HCT116 (cell line): Measurements from ENCODE around the gene CDKAL1. TPM values are rescaled to one million over a fixed set of nuclear protein-coding genes. Genes with fewer than 3 reads are reported as not detected.

Source experiments
- ATAC-seq: fragments of 200-7000 bp; cut with Tn5 transposase; 2 replicates; pipeline ENCODE4 v1.9.1; 2020; ENCODE audit warnings: mild to moderate bottlenecking, moderate library complexity
- BruUV-seq: library from RNA; stranded (reverse); fragments of 400-500 nt; replicated peaks from 2 replicates; lab custom pipeline; 2021; lab: Mats Ljungman, UMichigan
- CTCF ChIA-PET: fragments of 300-600 bp; sonication (Branson Sonifier 250); formaldehyde crosslinking; loops from one replicate; lab custom pipeline; 2021; ENCODE audit warnings: antibody characterized with exemption; lab: Charles Lee
- POLR2A ChIA-PET: fragments of 300-600, 350-600 bp; sonication (Branson Sonifier 250); formaldehyde crosslinking; loops from one replicate; lab custom pipeline; 2021; ENCODE audit warnings: antibody characterized with exemption; lab: Charles Lee
- RAD21 ChIA-PET, 2 experiments: fragments of 300-600 bp; sonication (Branson Sonifier 250); formaldehyde crosslinking; loops; one replicate each; lab custom pipeline; 2023; ENCODE audit warnings: low total read pairs in 2 of 2; ENCODE audit not compliant: uncharacterized antibody in 2 of 2, unreplicated experiment in 2 of 2, low non-redundant PET in 1 of 2; lab: Charles Lee
- DNase-seq: peaks from one replicate; pipeline ENCODE4 v3.0.0-alpha.2; 2010; ENCODE audit warnings: low read depth, low spot score
- H2AFZ ChIP-seq: fragments of 200-600 bp; shearing (Covaris generic), sonication (generic); 2 replicates; pipeline ENCODE4 v1.6.1; 2017; ENCODE audit warnings: low read depth, mixed run types, mixed read lengths, antibody characterized with exemption, low read length; ENCODE audit not compliant: poor library complexity, severe bottlenecking
- H3K27ac ChIP-seq: 2 replicates; pipeline ENCODE4 v1.5.1; 2012; ENCODE audit warnings: low read depth, low read length
- H3K27me3 ChIP-seq: fragments of 200-600 bp; sonication (generic); 2 replicates; pipeline ENCODE4 v1.6.1; 2016; ENCODE audit warnings: mixed run types, low read length, mixed read lengths; ENCODE audit not compliant: insufficient read depth
- H3K36me3 ChIP-seq, 2 experiments: fragments of 200-500 bp in 1 of 2; fragments of 200-600 bp in 1 of 2; sonication (Bioruptor generic) in 1 of 2; sonication (generic) in 1 of 2; 2 replicates each; pipeline versions ENCODE4 v1.5.1 to v1.6.1; 2014 to 2016; ENCODE audit warnings: low read length in 2 of 2, inconsistent platforms in 1 of 2, mixed read lengths in 1 of 2, mixed run types in 1 of 2; ENCODE audit not compliant: insufficient read depth in 2 of 2, control insufficient read depth in 1 of 2
- H3K4me1 ChIP-seq, 2 experiments: fragments of 200-600 bp in 1 of 2; sonication (generic) in 1 of 2; 2 replicates each; pipeline versions ENCODE4 v1.5.1 to v1.6.1; 2012 to 2017; ENCODE audit warnings: low read length in 2 of 2, inconsistent platforms in 1 of 2, mild to moderate bottlenecking in 1 of 2, mixed read lengths in 1 of 2, mixed run types in 1 of 2, moderate library complexity in 1 of 2; ENCODE audit not compliant: insufficient read depth in 2 of 2, control insufficient read depth in 1 of 2
- H3K4me2 ChIP-seq: fragments of 200-600 bp; sonication (generic); 2 replicates; pipeline ENCODE4 v1.6.1; 2017; ENCODE audit warnings: mixed run types, low read length, mixed read lengths
- H3K4me3 ChIP-seq, 2 experiments: fragments of 200-600 bp in 1 of 2; sonication (generic) in 1 of 2; replicated peaks in 1 of 2; 2 replicates each; pipeline ENCODE4 v1.5.1; 2011 to 2016; ENCODE audit warnings: low read length in 2 of 2, control low read depth in 1 of 2, low read depth in 1 of 2, mild to moderate bottlenecking in 1 of 2, mixed read lengths in 1 of 2, mixed run types in 1 of 2
- H3K79me2 ChIP-seq: fragments of 200-600 bp; sonication (generic); 2 replicates; pipeline ENCODE4 v1.6.1; 2017; ENCODE audit warnings: mild to moderate bottlenecking, mixed run types, low read length, moderate library complexity, mixed read lengths; ENCODE audit not compliant: insufficient read depth
- H3K9ac ChIP-seq: fragments of 200-600 bp; sonication (generic); 2 replicates; pipeline ENCODE4 v1.6.1; 2016; ENCODE audit warnings: low read length, mixed read lengths
- H3K9me2 ChIP-seq: fragments of 200-600 bp; sonication (generic), shearing (Covaris generic); 2 replicates; pipeline ENCODE4 v1.6.1; 2017; ENCODE audit warnings: mixed run types, mild to moderate bottlenecking, moderate library complexity; ENCODE audit not compliant: insufficient read depth
- H3K9me3 ChIP-seq, 2 experiments: fragments of 200-500 bp in 1 of 2; fragments of 200-600 bp in 1 of 2; sonication (Bioruptor generic) in 1 of 2; sonication (generic) in 1 of 2; 2 replicates each; pipeline ENCODE4 v1.6.1; 2014 to 2017; ENCODE audit warnings: low read length in 2 of 2, mixed read lengths in 2 of 2, inconsistent platforms in 1 of 2, low read depth in 1 of 2, mild to moderate bottlenecking in 1 of 2, mixed run types in 1 of 2, moderate library complexity in 1 of 2; ENCODE audit not compliant: control insufficient read depth in 1 of 2, insufficient read depth in 1 of 2
- H4K20me1 ChIP-seq: fragments of 200-600 bp; sonication (generic), shearing (Covaris generic); 2 replicates; pipeline ENCODE4 v1.6.1; 2017; ENCODE audit warnings: mixed run types, mild to moderate bottlenecking, moderate library complexity; ENCODE audit not compliant: insufficient read depth
- ELF1 ChIP-seq: IDR thresholded peaks from 2 replicates; pipeline ENCODE4 v1.6.1; 2012; ENCODE audit warnings: low read depth, borderline replicate concordance
- EZH2 ChIP-seq: fragments of 200-600 bp; sonication (generic); IDR thresholded peaks from 2 replicates; pipeline ENCODE4 v1.6.1; 2017; ENCODE audit warnings: antibody characterized with exemption, mixed run types
- FOSL1 ChIP-seq: IDR thresholded peaks from 2 replicates; pipeline ENCODE4 v1.6.1; 2012; ENCODE audit warnings: low read depth
- JUND ChIP-seq: IDR thresholded peaks from 2 replicates; pipeline ENCODE4 v1.6.1; 2012
- RAD21 ChIP-seq: IDR thresholded peaks from 2 replicates; pipeline ENCODE4 v1.6.1; 2012; ENCODE audit warnings: low read depth, mild to moderate bottlenecking
- REST ChIP-seq: IDR thresholded peaks from 2 replicates; pipeline ENCODE4 v1.6.1; 2012; ENCODE audit warnings: low read depth
- SIN3A ChIP-seq: IDR thresholded peaks from 2 replicates; pipeline ENCODE4 v1.6.1; 2012; ENCODE audit warnings: low read depth
- SRF ChIP-seq: IDR thresholded peaks from 2 replicates; pipeline ENCODE4 v1.6.1; 2012; ENCODE audit warnings: low read depth
- ZBTB33 ChIP-seq: IDR thresholded peaks from 2 replicates; pipeline ENCODE4 v1.6.1; 2011; ENCODE audit warnings: mild to moderate bottlenecking, low read length, moderate library complexity; ENCODE audit not compliant: insufficient replicate concordance; ENCODE audit errors: extremely low read depth
- ZNF274 ChIP-seq: fragments of 200-500 bp; sonication (Bioruptor generic); IDR thresholded peaks from 2 replicates; pipeline ENCODE4 v1.6.1; 2014; ENCODE audit warnings: mild to moderate bottlenecking, low read depth, low read length, inconsistent platforms
- intact Hi-C: fragments of 100-400 bp; cut with micrococcal nuclease; formaldehyde crosslinking; loops from 2 replicates; pipeline ENCODE4 v1.10.0; 2022
- total RNA-seq: library from RNA; stranded (reverse); gene quantifications from one replicate; pipeline ENCODE4 v1.2.1, GENCODE V29; 2021; ENCODE audit not compliant: unreplicated experiment

CDKAL1 gene
- total RNA-seq, 1 experiment from 2014 or later, result 14.9 TPM

- ATAC-seq, result no peak
- ChIA-PET CTCF (no interaction called here), RAD21 (no interaction called here), POLR2A (no interaction called here)
- Histone ChIP-seq H3K36me3 (no peaks in the 10 kb centered on the region), H3K4me3 (no peak overlapping the region), H3K9me3 (0 out of 4 replicates have a peak, but pooled peaks cover 0 to 5% of the 10 kb centered on the region in 2 experiments), H3K9me2 (no peaks in the 10 kb centered on the region), H4K20me1 (no peaks in the 10 kb centered on the region), H3K4me2 (no peak overlapping the region), H3K27me3 (no peaks in the 10 kb centered on the region), H2AFZ (no peak overlapping the region), H3K27ac (no peak overlapping the region), H3K4me1 (peaks cover 19 to 20% of the 10 kb centered on the region in 2 experiments; a peak in 3 of 4 replicates), H3K9ac (no peak overlapping the region), H3K79me2 (no peaks in the 10 kb centered on the region)
- BruUV-seq, result no TSS peak
- intact Hi-C loops, result no loop called here
- no peak for DNase-seq
- TF ChIP-seq SRF, result no peak
- TF ChIP-seq JUND, result no peak
- TF ChIP-seq ELF1, result no peak
- TF ChIP-seq SIN3A, result no peak
- TF ChIP-seq RAD21, result no peak
- no peak for TF ChIP-seq FOSL1
- no peak for TF ChIP-seq REST
- TF ChIP-seq ZBTB33, result no peak
- no peak for TF ChIP-seq EZH2
- no peak for TF ChIP-seq ZNF274
These were observed 274.2 kb downstream of the CDKAL1 start for GRCh38 chr6:20808439-20808838.
